H1 (cell line): ENCODE measurements around the gene CDKN3. TPM values are rescaled to one million over a fixed set of nuclear protein-coding genes. Genes with fewer than 3 reads are reported as not detected.

Experiments
- CTCF ChIA-PET: fragments of 300-600 bp; sonication (Branson Sonifier 250); formaldehyde crosslinking; loops from one replicate; lab custom pipeline; 2021; ENCODE audit not compliant: partially characterized antibody; lab: Charles Lee
- POLR2A ChIA-PET: fragments of 300-600 bp; sonication (Branson Sonifier 250); formaldehyde crosslinking; loops from one replicate; lab custom pipeline; 2021; ENCODE audit warnings: inconsistent platforms; ENCODE audit not compliant: partially characterized antibody; lab: Charles Lee
- DNase-seq, 2 experiments: peaks; one replicate each; pipeline versions ENCODE4 v3.0.0 to v3.0.0-alpha.2; 2010 to 2022; ENCODE audit warnings: low spot score in 2 of 2, low read depth in 1 of 2, mixed read lengths in 1 of 2
- FAIRE-seq: peaks from 2 replicates; lab custom pipeline; 2011; peaks lifted over from hg19 to GRCh38; lab: Jason Lieb, UNC
- H2AFZ ChIP-seq: 2 replicates; pipeline ENCODE4 v1.8.1; 2012; ENCODE audit warnings: low read length, inconsistent platforms
- H2AK5ac ChIP-seq: 2 replicates; pipeline ENCODE4 v1.6.1; 2013; ENCODE audit warnings: low read depth, low read length
- H2BK120ac ChIP-seq: replicated peaks from 2 replicates; pipeline ENCODE3; 2013; ENCODE audit warnings: low read depth, low read length, inconsistent platforms
- H2BK12ac ChIP-seq: 2 replicates; pipeline ENCODE4 v1.6.1; 2013; ENCODE audit warnings: low read depth, low read length
- H2BK15ac ChIP-seq: 2 replicates; pipeline ENCODE4 v1.6.1; 2013; ENCODE audit warnings: low read length
- H2BK20ac ChIP-seq: 2 replicates; pipeline ENCODE4 v1.6.1; 2013; ENCODE audit warnings: low read length
- H2BK5ac ChIP-seq: 2 replicates; pipeline ENCODE4 v1.6.1; 2013; ENCODE audit warnings: low read depth, low read length
- H3K14ac ChIP-seq: 2 replicates; pipeline ENCODE4 v1.6.1; 2013; ENCODE audit warnings: inconsistent platforms; ENCODE audit not compliant: insufficient read length
- H3K18ac ChIP-seq: 2 replicates; pipeline ENCODE4 v1.6.1; 2013; ENCODE audit warnings: low read length; ENCODE audit errors: extremely low read depth
- H3K23ac ChIP-seq: 2 replicates; pipeline ENCODE4 v1.6.1; 2013; ENCODE audit warnings: inconsistent platforms; ENCODE audit not compliant: insufficient read length
- H3K23me2 ChIP-seq: 2 replicates; pipeline ENCODE4 v1.6.1; 2013; ENCODE audit warnings: low read depth, low read length
- H3K27ac ChIP-seq: 2 replicates; pipeline ENCODE4 v1.6.1; 2011; ENCODE audit warnings: low read depth, low read length, inconsistent platforms
- H3K27me3 ChIP-seq, 4 experiments: replicated peaks in 1 of 4; 1 replicate in 1 of 4; 2 replicates in 3 of 4; pipeline versions ENCODE4 v1.6.1 to v1.8.1; 2011 to 2013; ENCODE audit warnings: low read length in 3 of 4, mild to moderate bottlenecking in 3 of 4, inconsistent platforms in 2 of 4, mixed read lengths in 2 of 4, moderate library complexity in 1 of 4; ENCODE audit not compliant: control insufficient read depth in 3 of 4, insufficient read depth in 3 of 4; ENCODE audit errors: extremely low read depth in 1 of 4
- H3K36me3 ChIP-seq, 4 experiments: 2 replicates each; pipeline versions ENCODE4 v1.6.1 to v1.8.1; 2011 to 2013; ENCODE audit warnings: mild to moderate bottlenecking in 4 of 4, low read length in 3 of 4, moderate library complexity in 2 of 4, control low read depth in 1 of 4, inconsistent platforms in 1 of 4; ENCODE audit not compliant: insufficient read depth in 4 of 4, control insufficient read depth in 2 of 4
- H3K4ac ChIP-seq: replicated peaks from 2 replicates; pipeline ENCODE3; 2013; ENCODE audit warnings: low read length, low read depth, mixed read lengths, inconsistent platforms; ENCODE audit not compliant: insufficient read length
- H3K4me1 ChIP-seq, 4 experiments: replicated peaks in 1 of 4; 1 replicate in 1 of 4; 2 replicates in 3 of 4; pipeline versions ENCODE4 v1.6.1 to v1.8.1; 2011 to 2013; ENCODE audit warnings: low read length in 3 of 4, inconsistent platforms in 2 of 4, mixed read lengths in 1 of 4; ENCODE audit not compliant: insufficient read depth in 4 of 4, control insufficient read depth in 3 of 4
- H3K4me2 ChIP-seq, 2 experiments: 2 replicates each; pipeline versions ENCODE4 v1.6.1 to v1.8.1; 2011 to 2013; ENCODE audit warnings: low read depth in 2 of 2, low read length in 2 of 2, control low read depth in 1 of 2, inconsistent platforms in 1 of 2, mild to moderate bottlenecking in 1 of 2; ENCODE audit not compliant: insufficient read depth in 1 of 2
- H3K4me3 ChIP-seq, 4 experiments: fragments of 200-600, 300-600 bp in 1 of 4; sonication (generic), shearing (Covaris generic), sonication (Bioruptor Twin) in 1 of 4; 2 replicates each; pipeline versions ENCODE4 v1.5.1 to v1.8.1; 2011 to 2016; ENCODE audit warnings: low read length in 4 of 4, low read depth in 3 of 4, control low read depth in 2 of 4, inconsistent platforms in 2 of 4, mild to moderate bottlenecking in 2 of 4, mixed read lengths in 1 of 4, moderate library complexity in 1 of 4; ENCODE audit not compliant: insufficient read depth in 2 of 4; ENCODE audit errors: extremely low read depth in 1 of 4
- H3K56ac ChIP-seq: replicated peaks from 2 replicates; pipeline ENCODE3; 2013; ENCODE audit warnings: low read depth, mild to moderate bottlenecking, mixed read lengths, low read length, inconsistent platforms; ENCODE audit not compliant: insufficient read length
- H3K79me1 ChIP-seq: 2 replicates; pipeline ENCODE4 v1.6.1; 2013; ENCODE audit warnings: low read depth, low read length, control low read depth
- H3K79me2 ChIP-seq, 2 experiments: 2 replicates each; pipeline versions ENCODE4 v1.6.1 to v1.8.1; 2012 to 2013; ENCODE audit warnings: low read length in 2 of 2, mild to moderate bottlenecking in 2 of 2, inconsistent platforms in 1 of 2; ENCODE audit not compliant: insufficient read depth in 2 of 2, control insufficient read depth in 1 of 2
- H3K9ac ChIP-seq, 4 experiments: replicated peaks in 1 of 4; 1 replicate in 1 of 4; 2 replicates in 3 of 4; pipeline versions ENCODE4 v1.6.1 to v1.8.1; 2011 to 2013; ENCODE audit warnings: low read depth in 3 of 4, low read length in 3 of 4, control low read depth in 2 of 4, mild to moderate bottlenecking in 2 of 4, moderate library complexity in 2 of 4, inconsistent platforms in 1 of 4; ENCODE audit errors: extremely low read depth in 1 of 4
- H3K9me3 ChIP-seq, 2 experiments: 2 replicates each; pipeline versions ENCODE4 v1.6.1 to v1.8.1; 2012 to 2013; ENCODE audit warnings: mild to moderate bottlenecking in 2 of 2, moderate library complexity in 2 of 2, control low read depth in 1 of 2, inconsistent platforms in 1 of 2, low read depth in 1 of 2, low read length in 1 of 2, mixed read lengths in 1 of 2; ENCODE audit not compliant: insufficient read depth in 2 of 2
- H4K20me1 ChIP-seq, 2 experiments: replicated peaks in 1 of 2; 2 replicates each; pipeline versions ENCODE3 to v1.8.1; 2011 to 2013; ENCODE audit warnings: inconsistent platforms in 2 of 2, low read length in 2 of 2, mild to moderate bottlenecking in 1 of 2; ENCODE audit not compliant: insufficient read depth in 2 of 2, control insufficient read depth in 1 of 2
- H4K5ac ChIP-seq: 2 replicates; pipeline ENCODE4 v1.6.1; 2013; ENCODE audit warnings: low read length, low read depth, mixed read lengths, inconsistent platforms; ENCODE audit not compliant: insufficient read length
- H4K8ac ChIP-seq: 2 replicates; pipeline ENCODE4 v1.8.0; 2013; ENCODE audit warnings: mild to moderate bottlenecking, moderate library complexity, low read length, inconsistent platforms; ENCODE audit not compliant: insufficient read depth; ENCODE audit errors: extremely low read depth
- H4K91ac ChIP-seq: replicated peaks from 2 replicates; pipeline ENCODE3; 2013; ENCODE audit warnings: low read length, mixed read lengths, inconsistent platforms; ENCODE audit not compliant: insufficient read length
- FOSL1 ChIP-seq: IDR thresholded peaks from 2 replicates; pipeline ENCODE4 v1.6.1; 2011; ENCODE audit warnings: mild to moderate bottlenecking, low read depth, low read length, moderate library complexity; ENCODE audit not compliant: insufficient read depth
- NANOG ChIP-seq: IDR thresholded peaks from 2 replicates; pipeline ENCODE4 v1.6.1; 2011; ENCODE audit warnings: low read length, low read depth, mild to moderate bottlenecking, inconsistent platforms; ENCODE audit not compliant: insufficient read depth, poor library complexity, severe bottlenecking
- TAF7 ChIP-seq: optimal IDR thresholded peaks from 2 replicates; pipeline ENCODE3; 2011; ENCODE audit warnings: low read depth, mild to moderate bottlenecking, inconsistent platforms, low read length, moderate library complexity, borderline replicate concordance
- TBP ChIP-seq: IDR thresholded peaks from 2 replicates; pipeline ENCODE4 v1.6.1; 2011; ENCODE audit warnings: low read depth, low read length, improper control_type of control experiment
- WGBS, 2 experiments: shearing (Covaris generic) in 1 of 2; methylation state at CpG; one replicate each; pipeline versions ENCODE4 v1.1.6 to v1.1.7; 2013 to 2015; ENCODE audit warnings: low lambda C conversion rate in 2 of 2, mixed read lengths in 2 of 2, inconsistent platforms in 1 of 2, low coverage in 1 of 2, missing lambda C conversion rate in 1 of 2; ENCODE audit not compliant: insufficient replicate concordance in 2 of 2, insufficient coverage in 1 of 2, insufficient read length in 1 of 2; ENCODE audit errors: extremely low coverage in 1 of 2, missing lambda C conversion rate in 1 of 2; 5-methylcytosine and 5-hydroxymethylcytosine counted together
- polyA plus RNA-seq, 7 experiments: library from polyadenylated mRNA; depleted of rRNA in 3 of 7; stranded (reverse) in 5 of 7; unstranded in 2 of 7; fragments of >200 nt in 5 of 7; fragments of 200-250 nt in 2 of 7; gene quantifications; 1 replicate in 5 of 7; 2 replicates in 1 of 7; 4 replicates in 1 of 7; pipeline versions ENCODE4 v1.2.1 to v1.2.3, GENCODE V29; 2011 to 2013; ENCODE audit warnings: missing spikeins in 2 of 7, mixed read lengths in 2 of 7
- total RNA-seq: library from RNA; stranded (reverse); fragmentation: NEBNext Ultra II Directional; extraction: Animal tissue kit (Norgen Biotek cat#: 25700); gene quantifications from 2 replicates; pipeline ENCODE4 v1.2.1, GENCODE V29; 2021

Gene CDKN3
- total and polyA plus RNA-seq, 2 of the 8 experiments (the other 6 are each of a cell fraction or from before 2014, with no cell fraction given), result 43.5 to 48.3 TPM

DNA sequence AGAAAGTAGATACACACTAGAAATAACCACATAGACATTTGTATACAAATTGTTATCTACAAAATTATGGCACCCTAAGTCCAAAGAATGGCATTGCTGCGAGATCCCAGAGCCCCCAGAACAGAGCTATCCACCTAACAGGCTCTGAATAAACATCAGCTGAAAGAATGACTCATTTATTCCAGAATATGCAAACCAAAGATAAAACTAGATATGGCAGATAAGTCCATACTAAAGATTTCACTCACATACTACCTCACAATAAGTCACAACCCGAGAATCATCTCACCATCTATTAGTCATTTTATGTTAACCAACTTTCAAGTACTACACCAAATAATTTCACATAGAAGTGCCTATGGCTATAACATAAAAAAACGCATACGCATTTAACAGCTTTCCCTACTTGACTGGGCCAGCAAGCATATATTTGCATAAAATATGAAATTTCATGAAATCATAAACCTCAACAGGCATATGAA, 38.7 kb downstream of the CDKN3 start:
- Histone ChIP-seq H3K4me2 (no peak overlapping the region), H4K8ac (no peak overlapping the region; the same call in 1 of the 2 replicates), H2BK20ac (no peak overlapping the region), H3K18ac (no peak overlapping the region), H2BK15ac (no peak overlapping the region), H3K23me2 (no peaks in the 10 kb centered on the region; the same call in 1 of the 2 replicates), H3K36me3 (peaks cover 0 to 12% (median 2%) of the 10 kb centered on the region in 4 experiments; a peak in 2 of 8 replicates), H3K79me2 (peaks cover 34 to 93% of the 10 kb centered on the region in 2 experiments), H3K4me3 (no peak overlapping the region), H2BK120ac (no peak overlapping the region), H3K27ac (no peak overlapping the region), H3K9ac (no peak overlapping the region), H3K4ac (no peak overlapping the region), H4K5ac (no peak overlapping the region), H4K20me1 (peaks cover 3 to 4% of the 10 kb centered on the region in 2 experiments), H2AFZ (no peak overlapping the region), H3K79me1 (peaks cover 5% of the 10 kb centered on the region), H3K4me1 (peaks cover 0 to 9% (median 6%) of the 10 kb centered on the region in 4 experiments; a peak in 5 of 7 replicates), H3K23ac (no peak overlapping the region), H3K14ac (no peak overlapping the region), H2BK12ac (no peak overlapping the region), H3K56ac (no peak overlapping the region), H4K91ac (no peak overlapping the region), H3K27me3 (no peaks in the 10 kb centered on the region), H2AK5ac (no peak overlapping the region), H2BK5ac (no peak overlapping the region), H3K9me3 (no peaks in the 10 kb centered on the region)
- FAIRE-seq, result no peak
- WGBS, 2 experiments, result 87% methylated on average over 4 of the region's 4 CpGs; no CpG with 5 or more reads in 1 of the 2 experiments
- CTCF ChIA-PET, result interaction anchor here (0.9 to 1.9 kb wide), 3 partner anchors 9 to 15 kb away, joined by 3 to 7 read pairs (median 4); no protein-coding TSS in a partner anchor
- DNase-seq, result no peak
- no peak for TF ChIP-seq TAF7
- no peak for TF ChIP-seq FOSL1
- no peak for TF ChIP-seq NANOG
- TF ChIP-seq TBP, result no peak
- POLR2A ChIA-PET, result interaction anchor here (0.8 to 1.9 kb wide), 6 partner anchors 10 to 68 kb away, joined by 3 to 5 read pairs (median 3); no protein-coding TSS in a partner anchor
